OCI-LY7 (cell line): ENCODE results near the gene CMTM1. TPM values are rescaled to one million over a fixed set of nuclear protein-coding genes. Genes with fewer than 3 reads are reported as not detected.

Source experiments
- BruUV-seq: library from RNA; stranded (reverse); fragments of 400-500 nt; replicated peaks from 2 replicates; lab custom pipeline; 2021; lab: Mats Ljungman, UMichigan
- CTCF ChIA-PET: fragments of 300-600 bp; sonication (Branson Sonifier 250); formaldehyde crosslinking; loops from one replicate; lab custom pipeline; 2022; ENCODE audit warnings: antibody characterized with exemption; ENCODE audit not compliant: unreplicated experiment; lab: Charles Lee
- POLR2A ChIA-PET: fragments of 300-600 bp; sonication (Branson Sonifier 250); formaldehyde crosslinking; loops from one replicate; lab custom pipeline; 2022; ENCODE audit warnings: antibody characterized with exemption; lab: Charles Lee
- DNase-seq: peaks from one replicate; pipeline ENCODE4 v3.0.0-alpha.2; 2015; ENCODE audit warnings: low spot score
- H2AFZ ChIP-seq: fragments of 200-600 bp; sonication (generic), shearing (Covaris generic); 2 replicates; pipeline ENCODE4 v1.6.1; 2014; ENCODE audit warnings: mild to moderate bottlenecking, antibody characterized with exemption, low read length, moderate library complexity
- H3K27ac ChIP-seq: fragments of 200-600 bp; sonication (generic); 2 replicates; pipeline ENCODE4 v1.5.1; 2014; ENCODE audit warnings: mixed run types, low read depth, mild to moderate bottlenecking, moderate library complexity, low read length, inconsistent platforms; ENCODE audit not compliant: poor library complexity, severe bottlenecking
- H3K36me3 ChIP-seq: fragments of 200-600 bp; sonication (generic); 2 replicates; pipeline ENCODE4 v1.6.1; 2014; ENCODE audit warnings: mild to moderate bottlenecking, antibody characterized with exemption, low read length, moderate library complexity, mixed read lengths; ENCODE audit not compliant: insufficient read depth
- H3K4me1 ChIP-seq: fragments of 200-600 bp; sonication (generic); 2 replicates; pipeline ENCODE4 v1.5.1; 2014; ENCODE audit warnings: mild to moderate bottlenecking, low read length; ENCODE audit not compliant: insufficient read depth, poor library complexity, severe bottlenecking
- H3K4me2 ChIP-seq: fragments of 200-600 bp; sonication (generic); 2 replicates; pipeline ENCODE4 v1.6.1; 2014; ENCODE audit warnings: mild to moderate bottlenecking, low read length
- H3K4me3 ChIP-seq: fragments of 200-600 bp; sonication (generic); 2 replicates; pipeline ENCODE4 v1.5.1; 2014; ENCODE audit warnings: mild to moderate bottlenecking, low read depth, low read length; ENCODE audit not compliant: poor library complexity, severe bottlenecking
- H3K79me2 ChIP-seq: fragments of 200-600 bp; sonication (generic); 2 replicates; pipeline ENCODE4 v1.6.1; 2016; ENCODE audit warnings: low read depth, mild to moderate bottlenecking, low read length, moderate library complexity, mixed read lengths; ENCODE audit not compliant: insufficient read depth
- H3K9me2 ChIP-seq: fragments of 200-600 bp; sonication (generic); 2 replicates; pipeline ENCODE4 v1.6.1; 2016; ENCODE audit warnings: mild to moderate bottlenecking, low read length, mixed read lengths; ENCODE audit not compliant: insufficient read depth
- H3K9me3 ChIP-seq: fragments of 200-600 bp; sonication (generic); 2 replicates; pipeline ENCODE4 v1.6.1; 2014; ENCODE audit warnings: mild to moderate bottlenecking, mixed run types, low read length, mixed read lengths
- H4K20me1 ChIP-seq: fragments of 200-600 bp; sonication (generic); 2 replicates; pipeline ENCODE4 v1.6.1; 2014; ENCODE audit warnings: mild to moderate bottlenecking, antibody characterized with exemption, low read length, moderate library complexity, mixed read lengths; ENCODE audit not compliant: insufficient read depth
- CTCF ChIP-seq: fragments of 200-600 bp; sonication (generic); conservative IDR thresholded peaks from 2 replicates; pipeline ENCODE4 v1.5.1; 2014; ENCODE audit warnings: mild to moderate bottlenecking, antibody characterized with exemption, low read length, moderate library complexity, mixed read lengths
- EZH2phosphoT487 ChIP-seq: fragments of 200-600 bp; sonication (generic); IDR thresholded peaks from 2 replicates; pipeline ENCODE4 v1.6.1; 2018; ENCODE audit warnings: low read depth, borderline replicate concordance, mild to moderate bottlenecking, mixed run types, antibody characterized with exemption, low read length, moderate library complexity, mixed read lengths
- intact Hi-C: fragments of 100-400 bp; cut with micrococcal nuclease; formaldehyde crosslinking; loops from one replicate; pipeline ENCODE4 v1.10.0; 2022; ENCODE audit not compliant: unreplicated experiment
- total RNA-seq, 2 experiments: library from RNA; depleted of rRNA in 1 of 2; stranded (reverse); fragments of >200 nt in 1 of 2; shearing (Covaris generic) in 1 of 2; gene quantifications; 2 replicates each; pipeline ENCODE4 v1.2.3, GENCODE V29; 2014 to 2022

The CMTM1 gene
- total RNA-seq, 2 experiments from 2014 or later = 8.5 to 10.6 TPM

- Histone ChIP-seq H3K79me2 (no peaks in the 10 kb centered on the region), H3K9me2 (no peaks in the 10 kb centered on the region), H3K4me1 (peaks cover 40% of the 10 kb centered on the region), H3K4me3 (no peak overlapping the region), H3K9me3 (no peaks in the 10 kb centered on the region), H2AFZ (no peak overlapping the region), H3K4me2 (no peak overlapping the region), H3K36me3 (no peaks in the 10 kb centered on the region), H4K20me1 (no peaks in the 10 kb centered on the region), H3K27ac (no peak overlapping the region)
- no peak for DNase-seq
- BruUV-seq = no TSS peak
- POLR2A ChIA-PET = interaction anchor here (2.1 kb wide), 1 partner anchor 9 kb away, joined by 10 read pairs; no protein-coding TSS in a partner anchor
- CTCF ChIA-PET = interaction anchor here (0.6 kb wide), 1 partner anchor 35 kb away, joined by 3 read pairs; no protein-coding TSS in a partner anchor
- no peak for TF ChIP-seq EZH2phosphoT487
- TF ChIP-seq CTCF = no peak
- intact Hi-C loops = no loop called here
Measured at GRCh38 chr16:66542396-66542795, 23.8 kb upstream of the CMTM1 start.

- peak overlapping the region; percentile 43 for H3K4me2 ChIP-seq
- POLR2A ChIA-PET = interaction anchor here (0.6 to 2.1 kb wide), 6 partner anchors 9 to 74 kb away, joined by 3 to 10 read pairs (median 5); partner anchors contain the start of gene CKLF
- H2AFZ ChIP-seq = peak overlapping the region; percentile 33; the same call in 1 of the 2 replicates
Measured at GRCh38 chr16:66543541-66543940, 22.7 kb upstream of the CMTM1 start.

More at GRCh38 chr16:66543541-66543940, 22.7 kb upstream of the CMTM1 start:
- Histone ChIP-seq H3K79me2 (no peaks in the 10 kb centered on the region), H3K4me1 (peaks cover 44% of the 10 kb centered on the region), H3K9me3 (no peaks in the 10 kb centered on the region), H3K27ac (no peak overlapping the region), H3K36me3 (no peaks in the 10 kb centered on the region), H3K4me3 (no peak overlapping the region), H3K9me2 (no peaks in the 10 kb centered on the region), H4K20me1 (no peaks in the 10 kb centered on the region)
- intact Hi-C loops = no loop called here
- no TSS peak for BruUV-seq
- CTCF ChIA-PET = interaction anchor here (0.6 kb wide), 1 partner anchor 24 kb away, joined by 3 read pairs; no protein-coding TSS in a partner anchor
- no peak for TF ChIP-seq CTCF
- no peak for TF ChIP-seq EZH2phosphoT487
- DNase-seq = no peak
